GM18907 (cell line): Measurements from ENCODE around the gene COL23A1.

ENCODE experiments used
- ATAC-seq: cut with Tn5 transposase; IDR thresholded peaks from one replicate; pipeline ENCODE4 v1.9.1; 2021; ENCODE audit warnings: mild to moderate bottlenecking, moderate library complexity; ENCODE audit not compliant: unreplicated experiment

COL23A1 gene

DNA sequence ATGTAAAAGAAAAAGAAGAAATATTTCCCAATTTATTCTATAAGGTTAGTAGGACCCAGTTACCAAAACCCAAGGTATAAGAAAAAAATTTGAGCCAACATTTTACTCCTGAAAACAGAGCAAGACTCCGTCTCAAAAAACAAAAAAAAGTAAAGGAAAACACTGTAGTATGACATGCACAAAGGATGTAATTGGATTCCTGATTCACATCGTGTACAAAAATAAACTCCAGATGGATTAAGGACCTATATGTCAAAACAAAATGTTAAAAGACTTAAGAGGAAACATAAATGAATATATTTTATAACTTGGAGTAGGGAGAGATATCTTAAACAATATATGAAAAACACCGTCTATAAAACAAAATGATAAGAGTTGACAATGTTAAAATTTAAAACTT is 371.4 kb downstream of the COL23A1 start:
- no peak for ATAC-seq

DNA sequence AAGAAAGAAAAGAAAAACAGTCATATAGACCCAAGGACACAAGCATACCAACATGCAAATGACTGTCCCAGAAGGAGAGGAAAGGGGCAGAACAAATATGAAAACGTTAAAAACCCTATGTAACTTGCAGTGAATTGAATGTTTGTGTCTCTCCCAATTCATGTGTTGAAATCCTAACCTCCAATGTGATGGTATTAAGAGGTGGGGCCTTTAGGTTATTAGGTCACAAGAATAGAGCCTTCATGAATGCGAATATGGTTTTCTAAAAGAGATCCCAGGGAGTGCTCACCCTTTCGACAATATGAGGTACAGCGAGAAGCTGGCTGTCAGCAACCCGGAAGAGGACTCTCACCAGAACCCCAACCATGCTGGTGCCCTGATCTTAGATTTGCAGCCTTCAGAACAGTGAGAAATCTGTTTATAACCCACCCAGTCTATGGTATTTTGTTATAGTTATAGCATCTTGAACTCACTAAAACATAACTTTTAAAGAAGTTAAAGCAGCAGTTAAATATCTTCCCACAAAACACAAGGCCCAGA is 371.9 kb downstream of the COL23A1 start:
- ATAC-seq = no peak

DNA sequence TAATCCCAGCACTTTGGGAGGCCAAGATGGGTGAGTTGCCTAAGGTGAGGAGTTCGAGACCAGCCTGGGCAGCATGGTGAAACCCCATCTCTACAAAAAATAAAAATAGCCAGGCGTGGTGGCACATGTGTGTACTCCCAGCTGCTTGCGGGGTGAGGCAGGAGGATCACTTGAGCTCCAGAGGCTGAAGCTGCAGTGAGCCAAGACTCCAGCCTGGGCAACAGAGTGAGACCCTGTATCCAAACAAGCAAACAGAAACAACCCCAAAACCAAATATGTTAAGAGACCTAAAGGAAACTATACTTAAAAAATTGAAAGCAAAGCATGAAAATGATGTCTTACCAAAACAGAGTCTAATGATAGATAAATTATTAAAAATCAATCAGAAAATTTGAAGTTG is 373.4 kb downstream of the COL23A1 start:
- no peak for ATAC-seq

DNA sequence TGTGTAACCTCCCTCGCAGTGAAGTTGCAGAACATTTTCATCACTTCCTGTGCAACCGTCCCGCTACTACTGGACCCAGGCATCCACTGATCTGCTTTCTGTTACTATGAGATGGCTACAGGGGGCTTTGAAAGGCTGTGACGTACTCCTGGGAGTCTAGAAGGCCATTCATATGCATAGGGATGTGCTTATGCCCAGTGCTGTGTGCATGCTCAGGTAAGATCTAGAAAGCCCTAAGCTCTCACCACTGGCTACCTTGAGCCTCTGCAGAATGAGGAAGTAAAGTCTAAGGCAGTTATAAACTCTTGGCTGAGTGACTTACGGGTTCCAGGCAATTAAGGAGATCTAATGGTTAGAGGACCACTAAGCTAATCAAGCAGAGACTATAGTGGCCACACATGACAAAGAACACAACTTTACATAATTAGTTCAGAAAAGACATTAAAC is 374.1 kb downstream of the COL23A1 start:
- no peak for ATAC-seq

DNA sequence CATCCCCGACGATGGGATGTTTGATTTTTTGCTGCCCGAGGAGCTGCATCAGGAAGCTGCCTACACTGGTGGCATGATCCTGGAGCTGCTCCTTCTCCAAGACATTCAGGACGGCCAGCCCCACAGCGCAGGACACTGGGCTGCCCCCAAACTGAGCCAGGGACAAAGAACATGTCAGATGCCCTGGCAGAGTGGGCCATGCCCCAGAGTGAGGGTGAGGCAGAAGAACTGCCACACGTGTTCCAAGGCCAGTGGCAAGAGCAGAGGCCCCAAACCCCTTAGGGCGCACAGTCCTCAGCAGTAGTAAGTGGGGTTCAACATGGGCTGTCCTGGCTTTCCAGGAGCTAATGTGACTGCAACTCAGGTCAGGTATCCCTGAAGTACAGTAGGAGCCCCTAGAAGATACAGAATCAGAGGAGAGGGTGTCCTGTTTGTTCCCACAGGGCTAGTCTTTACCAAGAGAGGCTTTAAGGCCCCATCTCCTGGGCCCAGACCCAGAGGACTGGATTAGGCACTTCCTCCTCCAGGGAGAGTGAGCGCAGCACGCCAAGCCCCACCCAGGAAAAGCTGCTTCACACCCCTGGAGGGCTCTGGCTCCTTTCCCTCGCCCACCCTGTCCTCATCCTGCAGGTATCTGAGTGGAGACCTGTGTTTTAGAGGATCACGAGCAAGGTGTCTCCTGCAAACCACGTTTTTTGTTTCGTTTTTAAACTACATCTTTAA is 374.8 kb downstream of the COL23A1 start:
- no peak for ATAC-seq

DNA sequence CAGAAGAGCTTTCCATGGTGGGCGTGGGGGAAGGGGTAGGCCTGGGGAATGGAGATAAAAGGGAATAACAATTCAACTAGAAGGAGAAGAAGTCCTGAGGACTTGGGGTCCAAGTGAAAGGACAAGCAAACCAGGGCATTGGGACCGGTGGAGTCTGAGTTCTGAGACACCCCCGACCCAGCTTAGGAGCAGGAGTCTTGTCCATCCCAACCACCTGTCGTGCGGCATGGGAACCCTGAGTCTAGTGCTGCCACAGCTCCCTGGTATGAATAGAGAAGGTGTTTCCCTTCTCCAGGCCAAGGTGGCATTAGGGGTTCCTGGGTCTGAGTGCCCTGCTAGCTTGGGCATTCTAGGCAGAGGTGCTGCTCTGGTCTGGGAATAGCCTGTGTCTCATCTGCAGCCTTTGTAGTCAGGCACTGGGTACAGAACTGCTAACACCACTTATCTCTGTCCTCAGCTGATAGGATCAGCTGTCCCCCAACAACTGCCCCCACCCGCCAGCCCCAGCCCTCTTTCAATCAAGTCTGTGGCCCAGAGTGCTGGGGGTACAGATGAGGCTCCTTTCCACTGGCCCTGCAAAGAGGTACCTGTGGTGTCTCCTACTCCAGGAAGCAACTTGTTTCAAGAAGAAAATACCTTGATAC is 375.9 kb downstream of the COL23A1 start:
- no peak for ATAC-seq

DNA sequence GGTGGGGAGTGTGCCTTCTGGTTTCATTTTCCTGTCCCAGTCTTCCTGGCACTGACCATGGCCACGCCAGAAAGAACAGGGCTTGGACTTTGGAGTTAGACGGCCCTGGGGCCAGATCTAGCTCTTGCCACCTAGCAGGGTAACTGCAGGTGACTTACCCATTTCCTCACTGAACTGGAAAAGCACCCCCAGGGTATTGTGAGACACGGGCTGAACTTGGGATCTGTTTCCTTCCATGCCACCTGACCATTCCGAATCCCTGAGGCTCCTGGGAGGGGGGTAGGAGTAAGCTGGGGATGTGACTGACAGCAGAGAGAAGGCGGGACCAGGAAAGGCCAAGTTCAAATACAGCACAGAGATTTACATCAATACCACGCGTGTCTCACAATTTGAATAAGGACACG is 376.4 kb downstream of the COL23A1 start:
- ATAC-seq = no peak

DNA sequence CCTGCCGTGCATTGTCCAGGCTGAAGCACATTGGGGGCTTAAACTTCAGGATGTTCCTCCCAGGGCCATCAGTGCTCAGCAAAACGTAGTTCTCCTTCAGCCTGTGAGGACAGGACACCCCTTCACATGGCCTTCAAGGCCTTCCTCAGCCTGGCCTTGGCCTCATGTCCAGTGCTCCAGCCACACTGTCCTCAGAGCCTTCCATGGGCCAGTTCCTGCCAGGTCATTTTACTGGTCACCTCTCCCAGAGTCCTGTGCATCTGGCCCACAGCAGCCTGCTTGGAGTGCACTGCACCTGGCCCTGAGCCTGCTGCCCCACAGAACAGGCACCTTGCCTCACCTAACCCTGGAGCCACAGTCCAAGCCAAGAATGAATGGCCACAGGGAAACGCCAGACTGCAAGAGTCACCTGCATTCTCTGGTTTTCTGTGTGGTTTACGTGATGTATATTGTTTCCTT is 377.2 kb downstream of the COL23A1 start:
- no peak for ATAC-seq

DNA sequence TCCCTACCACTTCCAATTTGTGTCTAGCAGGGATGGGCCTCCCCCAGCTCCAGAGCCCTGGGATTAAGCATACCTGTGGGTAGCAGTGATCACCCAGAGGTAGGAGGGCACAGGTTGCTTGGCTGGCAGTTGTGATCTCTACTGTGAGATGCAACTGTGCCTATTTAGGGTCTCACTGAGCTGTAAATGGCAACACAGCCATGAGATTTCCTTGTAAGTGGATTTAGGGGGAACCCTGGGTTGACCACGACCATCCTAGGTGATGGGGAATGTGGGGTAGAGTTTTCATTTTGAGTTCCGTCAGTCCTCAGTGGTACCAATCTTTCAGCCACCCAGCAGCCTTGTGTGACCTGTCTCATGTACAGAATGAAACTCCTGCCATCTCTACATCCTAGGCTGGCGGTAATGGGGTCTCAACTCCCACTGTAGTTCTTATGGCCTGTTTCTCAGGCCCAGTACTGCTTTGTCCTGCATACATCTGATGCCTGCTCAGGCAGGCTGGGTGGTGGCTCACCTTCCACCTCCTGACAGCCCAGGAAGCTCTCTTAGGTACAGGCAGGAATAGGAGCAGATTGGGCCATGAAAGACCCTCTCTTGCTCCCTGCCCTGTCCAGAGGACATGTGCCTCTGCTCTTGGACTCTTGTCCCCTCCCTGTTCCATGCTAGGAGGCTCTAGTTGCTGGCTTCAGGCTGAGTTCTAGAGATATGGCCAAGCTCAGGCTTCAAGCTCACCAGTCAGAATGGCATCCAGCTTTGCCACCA is 377.8 kb downstream of the COL23A1 start:
- no peak for ATAC-seq

DNA sequence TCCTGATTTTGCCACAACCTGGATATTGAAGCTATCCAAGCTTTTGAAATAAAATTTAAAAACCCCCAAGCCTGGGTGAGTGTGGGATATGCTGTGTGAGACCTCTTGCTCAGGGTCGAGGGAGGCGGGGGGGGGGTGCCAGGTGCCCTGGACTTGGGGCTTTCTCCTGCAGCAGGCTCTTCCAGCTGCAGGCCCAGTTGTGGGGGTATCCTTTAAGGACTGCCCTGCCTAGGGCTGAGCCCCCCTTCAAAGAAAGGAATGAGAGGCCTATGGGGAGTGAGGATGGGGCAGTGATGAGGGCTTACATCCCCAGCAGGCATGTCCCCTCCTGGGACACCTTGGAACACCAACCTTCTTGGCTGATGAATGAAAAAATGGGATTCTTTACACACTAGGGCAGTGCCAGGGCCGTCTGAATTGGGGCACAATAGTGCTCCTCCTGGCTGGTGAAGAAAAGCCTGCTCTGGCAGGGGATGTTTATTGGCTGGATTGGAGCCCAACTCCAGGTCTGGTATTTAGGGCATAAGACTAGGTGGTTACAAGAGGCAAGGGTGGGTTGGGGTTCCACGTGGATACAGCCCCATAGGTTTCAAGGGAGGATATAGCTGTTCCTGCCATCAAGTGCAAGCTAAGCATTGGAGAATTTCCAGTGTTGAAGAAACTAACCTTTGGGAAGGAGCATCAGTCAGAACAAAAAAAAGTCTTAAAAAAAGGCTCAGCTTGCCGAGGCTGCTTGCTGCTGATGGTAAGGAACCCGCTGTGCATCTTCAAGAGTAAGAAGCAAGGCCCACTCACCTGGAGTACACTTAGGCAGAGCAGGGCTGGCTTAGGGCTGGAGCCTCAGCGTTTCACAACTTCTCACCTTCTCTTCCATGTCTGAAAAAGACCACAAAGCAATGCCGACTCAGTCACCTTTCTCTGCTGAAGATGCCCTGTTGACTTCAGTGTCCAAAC is 378.8 kb downstream of the COL23A1 start:
- ATAC-seq = no peak

DNA sequence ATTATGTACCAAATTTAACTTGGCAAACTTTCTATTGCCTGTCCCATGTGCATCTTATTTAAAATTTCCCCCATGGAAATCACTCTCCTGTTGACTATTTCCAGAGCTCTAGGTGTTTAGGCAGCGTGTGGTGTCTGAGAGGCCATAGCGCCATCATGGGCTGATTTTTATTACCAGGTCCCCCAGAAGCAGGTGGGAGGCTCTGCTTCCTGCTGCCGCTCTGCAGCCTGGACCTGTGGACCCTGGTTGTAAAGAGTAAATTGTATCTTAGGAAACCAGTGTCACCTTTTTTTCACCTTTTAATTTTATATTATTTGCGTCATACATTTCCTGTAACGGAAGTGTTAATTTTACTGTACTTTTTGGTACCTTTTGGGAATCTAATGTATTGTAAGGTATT is 379.5 kb downstream of the COL23A1 start:
- no peak for ATAC-seq

DNA sequence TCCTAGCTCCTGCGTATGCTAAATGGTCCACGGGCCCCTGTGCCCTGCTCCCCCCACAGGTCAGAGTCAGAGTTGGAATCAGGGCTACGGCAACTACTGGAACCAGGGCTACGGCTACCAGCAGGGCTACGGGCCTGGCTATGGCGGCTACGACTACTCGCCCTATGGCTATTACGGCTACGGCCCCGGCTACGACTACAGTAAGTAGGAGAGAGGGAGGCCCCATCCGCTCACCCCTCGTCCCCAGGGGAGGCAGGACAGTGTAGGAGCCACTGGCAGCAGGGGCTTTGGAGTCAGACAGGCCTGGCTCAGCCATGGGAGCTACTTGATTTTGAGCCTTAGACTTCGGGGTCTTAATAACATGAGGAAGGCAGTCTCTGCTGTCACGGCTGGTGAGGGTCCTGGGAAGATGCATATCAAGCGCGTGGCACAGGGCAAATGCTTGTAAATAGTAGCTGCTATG is 380.1 kb downstream of the COL23A1 start:
- no peak for ATAC-seq

DNA sequence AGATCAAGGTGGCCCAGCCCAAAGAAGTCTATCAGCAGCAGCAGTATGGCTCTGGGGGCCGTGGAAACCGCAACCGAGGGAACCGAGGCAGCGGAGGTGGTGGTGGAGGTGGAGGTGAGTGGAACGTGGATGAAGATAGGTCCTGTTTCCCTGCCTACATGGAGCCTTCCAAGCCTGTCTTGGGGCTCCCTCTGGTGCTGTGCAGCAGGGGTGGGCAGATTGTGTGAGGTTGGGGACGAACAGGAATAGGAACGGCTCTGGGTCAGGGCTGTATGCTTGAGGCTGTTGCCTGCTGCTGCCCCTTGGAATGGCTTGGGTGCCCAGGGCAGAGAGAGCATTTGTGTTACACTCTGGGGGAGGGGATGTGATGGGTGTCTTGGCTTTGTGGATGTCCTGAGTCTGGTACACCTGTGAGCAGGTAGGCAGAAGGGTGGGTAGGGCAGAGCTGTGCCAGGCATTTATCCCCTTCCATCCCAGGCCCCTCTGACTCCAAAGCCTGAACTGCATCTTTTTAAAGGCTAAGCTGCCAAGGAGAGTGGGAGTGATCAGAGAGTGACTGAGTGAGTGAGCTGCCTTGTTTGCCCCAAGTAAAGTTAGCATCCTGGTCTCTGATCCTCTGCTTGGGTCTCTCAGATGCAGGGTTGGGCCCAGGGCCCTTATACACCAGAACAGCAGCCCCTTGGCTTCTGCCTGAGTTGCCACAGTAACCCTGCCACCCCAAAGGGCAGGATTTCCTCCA is 380.7 kb downstream of the COL23A1 start:
- ATAC-seq = no peak

DNA sequence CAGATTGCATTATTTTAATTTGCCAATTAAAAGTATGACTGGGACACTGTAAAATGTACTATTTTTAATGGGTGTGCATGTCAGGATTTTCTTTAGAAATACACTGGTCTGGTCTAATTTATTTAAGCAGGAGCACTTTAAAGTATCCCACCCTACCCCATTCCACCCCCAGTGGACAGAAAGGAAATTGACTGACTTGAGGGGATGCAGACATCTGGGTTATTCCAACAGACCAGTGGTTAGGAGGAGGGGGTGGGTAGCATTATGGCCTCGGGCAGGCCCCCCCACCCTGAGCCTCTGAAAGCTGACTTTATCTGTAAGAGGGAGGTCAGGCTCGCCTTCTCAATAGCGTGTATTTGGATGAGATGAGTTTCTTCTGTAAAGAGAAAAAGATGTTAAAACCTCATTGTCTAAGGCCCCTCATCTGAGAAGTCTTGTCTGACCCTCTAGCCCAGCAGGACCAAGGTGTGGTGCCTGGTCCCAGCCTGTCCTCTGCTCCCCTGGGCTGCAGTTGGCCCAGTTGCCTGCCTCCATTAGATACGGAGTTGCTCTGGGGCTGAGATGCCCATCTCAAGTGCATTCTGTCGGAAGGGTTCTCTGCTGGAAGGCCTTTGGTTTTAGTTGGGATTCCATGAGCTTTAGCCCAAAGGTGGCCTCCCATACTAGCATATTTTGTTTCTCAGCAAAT is 381.5 kb downstream of the COL23A1 start:
- ATAC-seq = no peak

DNA sequence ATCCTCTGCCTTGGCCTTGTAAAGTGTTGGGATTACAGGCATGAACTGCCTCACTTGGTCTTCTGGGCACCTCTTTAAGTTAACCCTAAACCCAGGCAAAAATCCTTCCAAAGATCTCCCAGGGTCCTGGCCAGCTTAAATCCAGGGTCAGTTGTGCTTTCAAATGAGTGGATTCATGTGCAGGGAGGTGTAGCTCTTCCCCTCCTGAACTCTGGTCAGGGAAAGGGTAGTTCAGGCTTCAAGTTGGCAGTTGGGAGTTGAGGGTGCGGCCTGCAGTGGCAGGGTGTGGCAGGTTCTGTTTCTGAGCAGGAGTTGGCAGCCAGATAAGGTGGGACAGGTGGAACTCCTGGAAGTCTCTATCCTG is 382.3 kb downstream of the COL23A1 start:
- no peak for ATAC-seq

DNA sequence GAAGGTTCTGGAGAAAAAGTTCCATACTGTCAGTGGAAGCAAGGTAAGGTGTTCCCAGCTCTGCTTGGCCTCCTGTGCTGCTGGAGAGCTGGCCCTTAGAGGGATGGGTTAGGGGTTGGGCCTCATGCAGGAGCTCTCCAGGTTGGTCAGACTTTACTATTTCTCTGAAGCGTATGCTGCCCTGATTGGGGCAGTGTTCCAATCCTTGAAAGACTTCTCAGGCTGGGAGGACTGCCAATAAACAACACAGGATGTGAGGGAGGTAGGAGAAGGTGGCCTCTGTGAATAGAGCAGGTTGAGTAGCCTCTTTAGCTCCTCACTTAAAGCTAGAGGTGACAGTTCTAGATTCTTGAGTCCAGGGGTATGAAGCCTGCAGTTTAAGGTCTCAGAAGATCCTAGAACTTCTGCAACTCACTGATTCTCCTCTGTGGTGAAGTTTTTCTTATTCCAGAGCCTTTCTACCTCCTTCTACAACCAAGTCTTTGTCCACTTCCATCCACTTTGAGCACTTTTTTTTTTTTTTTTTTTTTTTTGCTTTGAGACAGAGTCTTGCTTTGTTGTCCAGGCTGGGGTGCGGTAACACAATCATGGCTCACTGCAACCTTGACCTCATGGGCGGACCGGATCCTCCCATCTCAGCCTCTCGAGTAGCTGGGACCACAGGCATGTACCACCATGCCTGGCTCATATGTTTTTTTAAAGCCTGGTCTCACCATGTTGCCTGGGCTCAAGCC is 382.8 kb downstream of the COL23A1 start:
- no peak for ATAC-seq

DNA sequence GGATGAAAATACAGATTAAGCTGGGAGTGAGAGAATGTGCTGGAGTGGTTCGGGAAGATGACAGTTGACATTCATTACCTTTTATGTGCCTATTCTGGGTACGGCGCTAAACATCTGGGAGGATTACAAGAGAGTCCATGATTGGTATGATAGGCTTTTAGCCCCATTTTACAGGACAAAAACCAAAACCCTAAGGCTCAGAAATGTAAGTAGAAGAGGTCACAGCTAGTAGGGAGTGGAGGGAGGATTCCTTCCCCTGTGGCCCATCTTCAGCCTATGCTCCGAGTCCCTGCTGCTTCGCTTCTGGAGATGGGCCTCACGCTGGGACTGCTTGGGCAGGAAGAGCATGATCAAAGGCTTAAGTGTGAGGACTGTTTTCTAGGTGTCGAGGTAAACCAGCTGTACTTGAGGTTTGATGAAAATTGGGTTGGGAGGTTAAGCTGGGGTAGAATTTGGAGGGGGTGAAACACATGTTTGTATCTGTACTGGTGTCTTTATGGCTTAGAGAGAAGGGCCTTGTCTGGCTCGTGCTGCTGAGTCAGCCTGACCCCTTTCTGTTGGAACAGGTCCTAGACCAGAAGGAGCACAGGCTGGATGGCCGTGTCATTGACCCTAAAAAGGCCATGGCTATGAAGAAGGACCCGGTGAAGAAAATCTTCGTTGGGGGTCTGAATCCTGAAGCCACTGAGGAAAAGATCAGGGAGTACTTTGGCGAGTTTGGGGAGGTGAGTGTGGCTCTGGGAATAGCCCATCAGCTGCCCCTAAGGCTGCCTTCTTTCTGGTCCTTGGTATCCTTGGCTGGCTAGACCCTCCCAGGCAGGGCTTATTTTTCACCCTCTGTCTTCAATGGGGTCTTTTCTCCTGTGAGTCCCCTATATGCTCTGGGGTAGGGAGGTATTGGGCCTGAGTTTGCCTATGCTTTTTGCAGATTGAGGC is 383.8 kb downstream of the COL23A1 start:
- ATAC-seq = no peak

DNA sequence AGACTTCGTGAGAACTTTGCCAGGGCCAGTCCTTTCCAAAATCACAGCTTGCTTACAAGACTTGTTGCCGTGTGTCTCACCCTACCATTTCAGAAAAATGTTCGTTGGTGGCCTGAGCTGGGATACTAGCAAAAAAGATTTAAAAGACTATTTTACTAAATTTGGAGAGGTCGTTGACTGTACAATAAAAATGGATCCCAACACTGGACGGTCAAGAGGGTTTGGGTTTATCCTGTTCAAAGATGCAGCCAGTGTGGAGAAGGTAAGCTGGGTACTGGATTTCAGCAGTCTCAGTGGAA is 384.5 kb downstream of the COL23A1 start:
- no peak for ATAC-seq
